ENCODE data around the gene SLC10A3.

The SLC10A3 gene

DNA sequence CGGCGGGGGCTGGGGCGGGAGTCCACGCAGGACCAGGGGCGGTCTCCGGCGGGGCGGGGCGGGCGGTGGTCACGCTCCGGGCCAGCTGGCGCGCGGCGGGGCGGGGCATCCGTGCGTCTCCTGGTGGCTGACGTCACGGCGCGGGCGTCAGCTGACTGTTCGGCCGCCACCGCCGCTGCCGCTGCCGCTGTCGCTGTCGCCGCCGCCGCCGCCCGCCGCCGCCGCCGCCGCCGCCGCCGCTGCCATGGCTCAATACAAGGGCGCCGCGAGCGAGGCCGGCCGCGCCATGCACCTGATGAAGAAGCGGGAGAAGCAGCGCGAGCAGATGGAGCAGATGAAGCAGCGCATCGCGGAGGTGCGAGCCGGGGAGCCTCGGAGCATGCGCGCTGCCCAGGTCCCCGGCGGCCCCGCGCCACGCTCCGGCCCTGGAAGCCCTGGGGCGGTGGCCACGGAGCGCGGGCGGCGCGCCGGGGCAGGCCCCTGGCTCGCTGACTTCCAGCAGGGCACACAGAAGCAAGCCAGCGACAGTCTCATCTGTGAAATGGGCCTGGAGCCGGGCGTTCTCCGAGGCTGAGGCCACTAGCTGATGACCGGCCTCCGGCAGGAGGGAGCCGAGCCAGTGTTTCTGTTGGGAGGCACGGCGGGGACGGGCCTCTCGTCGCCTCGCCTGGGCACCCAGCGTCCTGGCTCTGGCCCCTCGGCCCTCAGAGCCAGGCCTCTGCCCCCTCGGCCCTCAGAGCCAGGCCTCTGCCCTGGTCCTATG is 46.3 kb downstream of the SLC10A3 start, which contains the start of gene FAM50A:
Gene FAM50A (plus strand): TSS at position 150 of the 763 bp plus-strand sequence. CDS start 95 bp downstream, at position 245.
- TF ChIP-seq, protein P1, sequence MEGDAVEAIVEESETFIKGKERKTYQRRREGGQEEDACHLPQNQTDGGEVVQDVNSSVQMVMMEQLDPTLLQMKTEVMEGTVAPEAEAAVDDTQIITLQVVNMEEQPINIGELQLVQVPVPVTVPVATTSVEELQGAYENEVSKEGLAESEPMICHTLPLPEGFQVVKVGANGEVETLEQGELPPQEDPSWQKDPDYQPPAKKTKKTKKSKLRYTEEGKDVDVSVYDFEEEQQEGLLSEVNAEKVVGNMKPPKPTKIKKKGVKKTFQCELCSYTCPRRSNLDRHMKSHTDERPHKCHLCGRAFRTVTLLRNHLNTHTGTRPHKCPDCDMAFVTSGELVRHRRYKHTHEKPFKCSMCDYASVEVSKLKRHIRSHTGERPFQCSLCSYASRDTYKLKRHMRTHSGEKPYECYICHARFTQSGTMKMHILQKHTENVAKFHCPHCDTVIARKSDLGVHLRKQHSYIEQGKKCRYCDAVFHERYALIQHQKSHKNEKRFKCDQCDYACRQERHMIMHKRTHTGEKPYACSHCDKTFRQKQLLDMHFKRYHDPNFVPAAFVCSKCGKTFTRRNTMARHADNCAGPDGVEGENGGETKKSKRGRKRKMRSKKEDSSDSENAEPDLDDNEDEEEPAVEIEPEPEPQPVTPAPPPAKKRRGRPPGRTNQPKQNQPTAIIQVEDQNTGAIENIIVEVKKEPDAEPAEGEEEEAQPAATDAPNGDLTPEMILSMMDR (IDR thresholded peaks at IDR 0.05; ENCODE audit: low read depth, low read length), result no peak
- peak within 1 kb of the TSS; percentile 66 for H3K4me3 ChIP-seq (ENCODE audit: low read depth, low read length)

DNA sequence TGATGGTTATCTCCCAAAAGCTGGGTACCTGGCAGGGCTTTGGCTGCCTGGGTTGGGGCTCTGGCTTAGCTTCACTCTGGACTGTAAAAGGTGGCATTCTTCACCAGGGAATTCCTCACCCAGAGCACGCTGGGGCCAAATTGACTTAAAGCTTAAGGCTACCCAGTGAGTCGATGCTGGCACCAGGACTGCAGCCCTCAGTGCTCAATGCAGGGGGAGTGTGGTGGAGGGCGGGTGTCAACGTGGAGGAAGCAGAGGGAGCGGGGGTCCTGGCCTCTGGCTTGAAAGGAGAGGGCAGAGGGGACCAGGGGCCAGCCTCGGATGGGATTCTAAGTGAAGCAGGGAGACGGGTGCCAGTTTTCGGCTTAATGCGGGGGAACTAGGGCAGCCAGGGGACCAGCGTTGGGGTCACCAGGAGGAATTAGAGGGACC is 46.9 kb downstream of the SLC10A3 start:
- peak overlapping the region; percentile 27 for H3K4me3 ChIP-seq (ENCODE audit: low read depth, low read length)
- TF ChIP-seq, protein P1 (IDR thresholded peaks at IDR 0.05; ENCODE audit: low read depth, low read length), result no peak

DNA sequence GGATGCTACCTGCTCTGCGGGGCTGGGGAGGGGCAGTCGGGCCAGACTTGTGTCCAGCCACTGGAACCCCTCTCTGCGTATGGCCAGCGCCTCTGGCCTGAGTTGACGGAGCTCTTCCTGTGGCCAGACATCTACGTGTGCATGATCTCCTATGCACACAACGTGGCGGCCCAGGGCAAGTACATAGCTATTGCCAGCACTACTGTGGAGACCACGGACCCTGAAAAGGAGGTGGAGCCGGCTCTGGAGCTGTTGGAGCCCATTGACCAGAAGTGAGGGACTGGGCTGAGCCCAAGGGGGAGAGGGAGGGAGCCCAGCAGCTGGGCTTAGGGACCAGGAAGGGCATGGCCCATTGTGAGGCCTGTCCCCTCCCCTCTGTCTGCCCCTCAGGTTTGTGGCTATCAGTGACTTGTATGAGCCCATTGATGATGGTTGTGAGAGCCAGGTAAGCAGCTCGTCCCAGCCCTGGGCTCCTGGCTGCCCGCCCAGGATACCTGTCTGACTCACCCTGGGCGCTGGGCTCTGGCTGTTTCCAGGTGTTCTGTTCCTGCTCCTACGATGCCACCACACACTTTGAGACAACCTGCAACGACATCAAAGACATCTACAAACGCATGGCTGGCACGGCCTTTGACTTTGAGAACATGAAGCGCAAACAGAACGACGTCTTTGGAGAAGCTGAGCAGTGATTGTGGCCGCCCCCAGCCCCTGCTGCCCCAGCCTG is 48.3 kb downstream of the SLC10A3 start:
- H3K4me3 ChIP-seq (ENCODE audit: low read depth, low read length), result no peak overlapping the region
- TF ChIP-seq, protein P1 (IDR thresholded peaks at IDR 0.05; ENCODE audit: low read depth, low read length), result no peak

DNA sequence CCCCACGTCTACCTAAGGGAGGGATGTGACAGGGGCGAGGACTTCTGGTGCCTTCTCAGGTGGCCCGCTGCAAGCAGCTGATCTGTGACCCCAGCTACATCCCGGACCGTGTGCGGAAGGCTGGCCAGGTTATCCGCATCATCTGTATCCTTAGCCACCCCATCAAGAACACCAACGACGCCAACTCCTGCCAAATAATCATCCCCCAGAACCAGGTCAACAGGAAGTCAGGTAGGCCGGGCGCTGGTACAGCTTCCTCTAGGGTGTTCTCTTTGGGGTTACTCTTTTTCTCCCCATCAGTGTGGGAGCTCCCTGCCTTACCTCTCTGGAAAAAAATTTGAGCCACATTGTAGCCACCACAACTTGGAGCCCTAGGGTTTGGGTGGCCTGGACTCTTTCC is 48.9 kb downstream of the SLC10A3 start:
- no peak overlapping the region for H3K4me3 ChIP-seq (ENCODE audit: low read depth, low read length)
- TF ChIP-seq, protein P1 (IDR thresholded peaks at IDR 0.05; ENCODE audit: low read depth, low read length), result no peak

DNA sequence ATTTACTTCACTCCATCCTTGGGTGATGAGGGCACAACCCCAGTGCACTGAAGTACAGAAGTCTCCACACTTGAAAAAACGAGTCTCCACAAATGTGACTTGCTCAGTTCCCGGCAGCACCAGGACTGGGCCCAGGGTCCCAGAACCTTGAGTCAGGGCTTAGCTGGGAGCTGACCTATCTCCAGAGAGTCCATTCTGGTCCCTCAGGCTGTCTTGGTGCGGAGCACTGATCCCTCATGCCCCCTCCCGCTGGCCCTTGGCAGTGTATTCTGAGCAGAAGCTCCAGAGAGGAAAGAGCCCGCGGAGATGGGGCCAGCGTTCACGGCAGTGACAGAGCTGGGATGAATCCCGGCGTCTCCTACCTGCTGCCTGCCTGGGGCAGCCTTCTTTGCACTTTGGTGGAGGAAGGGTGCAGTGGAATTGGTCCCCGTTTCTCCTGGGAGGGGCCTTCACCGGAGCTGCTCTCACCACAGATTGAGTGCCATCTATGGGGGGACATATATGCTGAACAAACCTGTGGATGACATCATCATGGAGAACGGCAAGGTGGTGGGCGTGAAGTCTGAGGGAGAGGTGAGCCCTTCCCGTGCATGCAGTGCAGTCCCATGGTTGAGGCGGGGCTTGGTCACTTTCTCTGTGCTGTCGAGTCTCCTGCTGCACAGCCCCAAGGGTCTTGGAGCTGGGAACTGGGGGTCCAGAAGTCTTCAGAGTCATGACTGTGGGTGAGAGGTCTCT is 49.6 kb downstream of the SLC10A3 start:
- H3K4me3 ChIP-seq (ENCODE audit: low read depth, low read length), result no peak overlapping the region
- TF ChIP-seq, protein P1 (IDR thresholded peaks at IDR 0.05; ENCODE audit: low read depth, low read length), result no peak

DNA sequence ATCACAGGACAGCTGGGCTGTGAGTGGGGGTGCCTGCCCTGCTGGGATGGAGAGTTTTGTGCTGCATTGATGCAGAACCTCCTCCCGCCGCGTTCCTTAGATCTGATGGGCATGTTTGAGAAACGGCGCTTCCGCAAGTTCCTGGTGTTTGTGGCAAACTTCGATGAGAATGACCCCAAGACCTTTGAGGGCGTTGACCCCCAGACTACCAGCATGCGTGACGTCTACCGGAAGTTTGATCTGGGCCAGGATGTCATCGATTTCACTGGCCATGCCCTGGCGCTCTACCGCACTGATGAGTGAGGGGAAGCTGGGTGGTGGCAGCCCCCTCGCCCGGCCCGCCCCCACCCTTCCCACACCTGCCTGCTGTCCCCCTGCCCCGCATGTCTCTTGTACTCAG is 50.6 kb downstream of the SLC10A3 start:
- no peak overlapping the region for H3K4me3 ChIP-seq (ENCODE audit: low read depth, low read length)
- TF ChIP-seq, protein P1 (IDR thresholded peaks at IDR 0.05; ENCODE audit: low read depth, low read length), result no peak
